ENCODE data around the gene FGFBP2.

DNA sequence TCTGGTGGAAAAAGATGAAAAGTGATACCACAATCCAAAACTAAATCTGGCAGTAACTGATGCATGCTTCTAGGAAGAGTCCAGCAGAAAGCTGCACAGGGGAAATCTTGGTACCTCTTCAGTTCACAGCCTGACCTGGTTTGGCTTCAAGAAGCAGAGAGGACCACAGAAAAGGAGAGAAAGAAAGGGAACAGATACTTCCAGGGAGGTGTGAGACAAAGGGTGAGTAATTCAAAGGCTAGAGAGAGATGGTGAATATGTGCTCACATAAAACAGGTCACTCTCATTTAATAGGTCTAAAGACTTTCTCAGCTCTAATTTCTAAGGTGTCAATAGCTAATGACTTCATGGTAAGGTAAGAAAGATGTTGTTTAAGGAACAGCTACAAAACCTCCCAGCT, 11.2 kb downstream of the FGFBP2 start:
- TF ChIP-seq FOXK2 (IDR thresholded peaks at IDR 0.05) = no peak
- TF ChIP-seq ARNT (IDR thresholded peaks at IDR 0.05) = no peak
- no peak for TF ChIP-seq SP1 (IDR thresholded peaks at IDR 0.05)
- no peak for TF ChIP-seq FOXA1 (IDR thresholded peaks at IDR 0.05)
- TF ChIP-seq ELF4 (IDR thresholded peaks at IDR 0.05) = no peak
- TF ChIP-seq NFRKB (IDR thresholded peaks at IDR 0.05) = no peak
- TF ChIP-seq FOXM1 (IDR thresholded peaks at IDR 0.05; ENCODE audit: borderline replicate concordance) = no peak
